PFSK-1 (cell line): ENCODE data around the gene GLCCI1.

Source experiments
- FOXP2 ChIP-seq: optimal IDR thresholded peaks from 2 replicates; pipeline ENCODE3; 2011; ENCODE audit warnings: borderline replicate concordance, control low read depth, inconsistent platforms; ENCODE audit not compliant: insufficient read depth; ENCODE audit errors: extremely low read length, extremely low read depth
- POLR2AphosphoS5 ChIP-seq: IDR thresholded peaks from 2 replicates; pipeline ENCODE4 v1.6.1; 2012; ENCODE audit warnings: low read depth, mild to moderate bottlenecking, control low read depth, low read length, moderate library complexity
- REST ChIP-seq, 2 experiments: IDR thresholded peaks; 2 replicates each; pipeline versions ENCODE4 v1.6.1 to v1.8.0; 2011 to 2012; ENCODE audit warnings: low read depth in 2 of 2, low read length in 2 of 2, control low read depth in 1 of 2, inconsistent platforms in 1 of 2, mild to moderate bottlenecking in 1 of 2, moderate library complexity in 1 of 2; ENCODE audit not compliant: insufficient read depth in 1 of 2
- SIN3A ChIP-seq: IDR thresholded peaks from 2 replicates; pipeline ENCODE4 v1.6.1; 2012; ENCODE audit warnings: mild to moderate bottlenecking, low read length, moderate library complexity, borderline replicate concordance; ENCODE audit not compliant: insufficient read depth
- TAF1 ChIP-seq: IDR thresholded peaks from 2 replicates; pipeline ENCODE4 v1.6.1; 2012; ENCODE audit warnings: low read length, control low read depth, borderline replicate concordance; ENCODE audit not compliant: insufficient read depth

- TF ChIP-seq POLR2AphosphoS5 (no peak), REST (IDR thresholded peaks at IDR 0.05; ENCODE audit: insufficient read depth in 1 of 2, low read depth in 2 of 2, low read length in 2 of 2) (no peak), FOXP2 (no peak), SIN3A (no peak), TAF1 (no peak)
Observed at GRCh38 chr7:7966141-7966734, 2.4 kb upstream of the GLCCI1 start.
